ENCODE results near the gene SCIN.

Gene SCIN

DNA sequence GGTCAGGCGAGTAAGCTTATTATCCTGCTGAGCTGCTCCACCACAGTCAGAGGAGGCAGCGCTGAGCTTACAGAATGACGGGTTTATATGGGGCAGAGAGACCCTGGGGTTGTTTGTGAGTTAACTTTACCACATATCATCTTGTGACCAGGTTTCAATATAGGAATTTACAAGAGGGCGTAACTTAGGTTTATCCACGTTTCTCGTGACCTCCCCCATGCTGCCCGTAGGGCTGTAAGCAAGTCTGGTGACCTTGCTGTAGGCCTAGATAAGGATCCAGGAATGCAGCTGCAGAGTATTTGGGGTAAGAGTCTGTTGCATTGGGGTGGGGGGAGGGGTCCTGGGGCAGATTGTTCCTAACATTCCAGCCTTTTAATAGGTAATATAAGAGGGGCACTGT, 24.6 kb downstream of the SCIN start:
- Histone ChIP-seq H3K4me3 (ENCODE audit: low read length) (no peak overlapping the region), H3K27me3 (ENCODE audit: control insufficient read depth, insufficient read depth, low read length) (no peaks in the 10 kb centered on the region), H3K9ac (ENCODE audit: low read length) (no peak overlapping the region), H3K27ac (ENCODE audit: low read depth, low read length) (no peak overlapping the region), H3K36me3 (ENCODE audit: control insufficient read depth, insufficient read depth, low read length) (no peaks in the 10 kb centered on the region), H3K4me1 (ENCODE audit: control insufficient read depth, insufficient read depth, low read length) (no peaks in the 10 kb centered on the region)

GRCh38 chr7:12596225-12596790, 25.8 kb downstream of the SCIN start:
- Histone ChIP-seq H3K9ac (ENCODE audit: low read length) (no peak overlapping the region), H3K36me3 (ENCODE audit: control insufficient read depth, insufficient read depth, low read length) (no peaks in the 10 kb centered on the region), H3K27me3 (ENCODE audit: control insufficient read depth, insufficient read depth, low read length) (no peaks in the 10 kb centered on the region), H3K27ac (ENCODE audit: low read depth, low read length) (no peak overlapping the region), H3K4me1 (ENCODE audit: control insufficient read depth, insufficient read depth, low read length) (no peaks in the 10 kb centered on the region), H3K4me3 (ENCODE audit: low read length) (no peak overlapping the region)

- H3K4me3 ChIP-seq (ENCODE audit: low read length) = no peak overlapping the region
- no peaks in the 10 kb centered on the region for H3K36me3 ChIP-seq (ENCODE audit: control insufficient read depth, insufficient read depth, low read length)
- no peaks in the 10 kb centered on the region for H3K4me1 ChIP-seq (ENCODE audit: control insufficient read depth, insufficient read depth, low read length)
- no peak overlapping the region for H3K9ac ChIP-seq (ENCODE audit: low read length)
- H3K27me3 ChIP-seq (ENCODE audit: control insufficient read depth, insufficient read depth, low read length) = no peaks in the 10 kb centered on the region
- H3K27ac ChIP-seq (ENCODE audit: low read depth, low read length) = no peak overlapping the region
Observed at GRCh38 chr7:12601302-12601869, 30.9 kb downstream of the SCIN start.

GRCh38 chr7:12607134-12607533, 36.6 kb downstream of the SCIN start:
- H3K27me3 ChIP-seq (ENCODE audit: control insufficient read depth, insufficient read depth, low read length) = no peaks in the 10 kb centered on the region
- H3K27ac ChIP-seq (ENCODE audit: low read depth, low read length) = no peak overlapping the region
- H3K9ac ChIP-seq (ENCODE audit: low read length) = no peak overlapping the region
- H3K4me3 ChIP-seq (ENCODE audit: low read length) = no peak overlapping the region
- H3K36me3 ChIP-seq (ENCODE audit: control insufficient read depth, insufficient read depth, low read length) = no peaks in the 10 kb centered on the region
- no peaks in the 10 kb centered on the region for H3K4me1 ChIP-seq (ENCODE audit: control insufficient read depth, insufficient read depth, low read length)

- no peaks in the 10 kb centered on the region for H3K27me3 ChIP-seq (ENCODE audit: control insufficient read depth, insufficient read depth, low read length)
Observed at GRCh38 chr7:12609561-12609960, 39.0 kb downstream of the SCIN start.

DNA sequence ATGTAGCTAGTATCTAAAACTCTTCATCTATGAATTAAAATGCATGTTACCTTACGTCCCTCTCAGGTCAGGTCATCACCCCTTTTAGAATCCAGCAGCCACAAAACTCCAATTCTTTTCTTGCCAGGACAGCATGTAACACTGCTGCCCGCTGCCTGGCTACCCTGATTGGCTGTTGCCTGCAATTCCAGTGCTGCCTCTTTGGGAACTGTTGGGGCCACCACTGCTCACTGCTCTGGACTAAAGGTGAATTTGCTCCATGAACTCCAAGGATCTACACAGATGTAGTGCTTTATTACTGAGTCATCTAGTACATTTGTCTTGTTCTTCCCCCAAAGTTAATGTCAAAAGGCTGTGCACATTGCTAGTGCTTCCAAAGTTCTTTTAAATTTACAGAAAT, 40.4 kb downstream of the SCIN start:
- Histone ChIP-seq H3K4me1 (ENCODE audit: control insufficient read depth, insufficient read depth, low read length) (no peaks in the 10 kb centered on the region), H3K27me3 (ENCODE audit: control insufficient read depth, insufficient read depth, low read length) (no peaks in the 10 kb centered on the region), H3K27ac (ENCODE audit: low read depth, low read length) (no peak overlapping the region), H3K9ac (ENCODE audit: low read length) (no peak overlapping the region), H3K36me3 (ENCODE audit: control insufficient read depth, insufficient read depth, low read length) (no peaks in the 10 kb centered on the region), H3K4me3 (ENCODE audit: low read length) (no peak overlapping the region)

More at GRCh38 chr7:12609561-12609960, 39.0 kb downstream of the SCIN start:
- no peaks in the 10 kb centered on the region for H3K4me1 ChIP-seq (ENCODE audit: control insufficient read depth, insufficient read depth, low read length)
- no peak overlapping the region for H3K9ac ChIP-seq (ENCODE audit: low read length)
- no peak overlapping the region for H3K27ac ChIP-seq (ENCODE audit: low read depth, low read length)
- no peak overlapping the region for H3K4me3 ChIP-seq (ENCODE audit: low read length)
- no peaks in the 10 kb centered on the region for H3K36me3 ChIP-seq (ENCODE audit: control insufficient read depth, insufficient read depth, low read length)

DNA sequence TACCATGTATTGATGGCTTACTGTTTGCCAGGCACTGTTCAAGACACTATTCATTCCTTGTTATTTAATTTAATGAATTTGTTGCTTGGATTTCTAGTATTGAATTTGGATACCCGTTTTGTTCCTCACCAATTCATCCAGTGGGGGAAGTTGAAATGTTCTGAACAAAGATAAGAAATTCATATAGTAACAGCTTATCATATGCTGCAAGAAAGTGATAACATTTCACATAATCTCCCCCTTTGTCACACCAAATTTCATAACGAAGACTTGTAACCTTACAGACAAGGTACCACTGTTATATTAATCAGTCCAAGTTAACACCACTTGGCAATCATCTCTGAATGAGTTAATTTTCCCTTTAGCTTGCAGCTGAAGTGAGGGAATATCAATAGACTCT, 42.1 kb downstream of the SCIN start:
- no peaks in the 10 kb centered on the region for H3K4me1 ChIP-seq (ENCODE audit: control insufficient read depth, insufficient read depth, low read length)
- no peaks in the 10 kb centered on the region for H3K27me3 ChIP-seq (ENCODE audit: control insufficient read depth, insufficient read depth, low read length)
- no peak overlapping the region for H3K4me3 ChIP-seq (ENCODE audit: low read length)
- H3K36me3 ChIP-seq (ENCODE audit: control insufficient read depth, insufficient read depth, low read length) = no peaks in the 10 kb centered on the region
- H3K27ac ChIP-seq (ENCODE audit: low read depth, low read length) = no peak overlapping the region
- H3K9ac ChIP-seq (ENCODE audit: low read length) = no peak overlapping the region

DNA sequence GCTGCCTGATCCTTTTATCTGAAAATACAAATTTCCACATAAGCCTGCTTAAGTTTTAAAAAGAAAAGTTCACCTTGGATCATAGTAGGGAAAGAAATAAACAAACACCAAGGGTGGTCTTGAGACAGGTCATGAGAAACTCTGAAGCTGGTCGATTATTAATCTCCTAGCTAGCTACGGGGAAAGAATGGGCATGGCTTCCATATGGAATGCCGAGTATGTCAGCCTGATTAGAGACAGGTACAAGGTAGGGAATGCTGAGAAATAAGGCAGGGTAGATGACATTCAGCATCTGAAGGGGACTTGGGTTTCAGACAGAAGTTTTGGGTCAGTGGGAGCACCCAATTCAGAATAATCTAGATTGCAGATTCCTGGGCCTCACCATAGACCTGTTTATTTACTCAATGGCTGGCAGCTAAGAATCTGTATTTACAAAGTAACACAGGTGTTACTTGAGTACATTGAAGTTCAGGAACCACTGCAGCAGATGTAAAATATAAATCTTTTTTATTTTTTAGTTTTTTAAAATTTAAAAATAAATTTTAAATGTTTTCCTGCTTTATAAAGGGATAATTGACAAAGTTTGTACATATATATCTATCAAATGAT, 49.0 kb downstream of the SCIN start:
- H3K4me1 ChIP-seq (ENCODE audit: control insufficient read depth, insufficient read depth, low read length) = no peaks in the 10 kb centered on the region
- no peaks in the 10 kb centered on the region for H3K36me3 ChIP-seq (ENCODE audit: control insufficient read depth, insufficient read depth, low read length)
- H3K27ac ChIP-seq (ENCODE audit: low read depth, low read length) = no peak overlapping the region
- no peak overlapping the region for H3K9ac ChIP-seq (ENCODE audit: low read length)
- H3K27me3 ChIP-seq (ENCODE audit: control insufficient read depth, insufficient read depth, low read length) = no peaks in the 10 kb centered on the region
- no peak overlapping the region for H3K4me3 ChIP-seq (ENCODE audit: low read length)

DNA sequence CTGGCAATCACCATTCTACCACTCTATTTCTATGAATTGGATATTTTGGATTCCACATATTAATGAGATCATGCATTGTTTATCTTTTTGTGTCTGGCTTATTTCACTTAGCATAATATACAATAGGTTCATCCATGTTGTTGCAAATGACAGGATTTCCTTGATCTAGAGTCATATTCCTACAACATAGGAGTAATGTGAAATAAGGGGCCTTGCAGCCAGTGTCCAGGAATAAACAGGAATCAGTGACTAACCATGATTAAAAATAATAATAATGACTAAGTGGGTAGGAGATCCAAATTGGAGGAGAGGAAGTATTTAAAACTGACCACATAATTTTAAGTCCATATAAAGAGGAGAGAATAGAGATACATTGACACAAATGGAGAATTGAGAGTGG, 49.9 kb downstream of the SCIN start:
- H3K27me3 ChIP-seq (ENCODE audit: control insufficient read depth, insufficient read depth, low read length) = no peaks in the 10 kb centered on the region
- H3K4me3 ChIP-seq (ENCODE audit: low read length) = no peak overlapping the region
- H3K4me1 ChIP-seq (ENCODE audit: control insufficient read depth, insufficient read depth, low read length) = no peaks in the 10 kb centered on the region
- H3K36me3 ChIP-seq (ENCODE audit: control insufficient read depth, insufficient read depth, low read length) = no peaks in the 10 kb centered on the region
- no peak overlapping the region for H3K9ac ChIP-seq (ENCODE audit: low read length)
- no peak overlapping the region for H3K27ac ChIP-seq (ENCODE audit: low read depth, low read length)

- H3K4me3 ChIP-seq (ENCODE audit: low read length) = no peak overlapping the region
Observed at GRCh38 chr7:12623223-12623622, 52.7 kb downstream of the SCIN start.

DNA sequence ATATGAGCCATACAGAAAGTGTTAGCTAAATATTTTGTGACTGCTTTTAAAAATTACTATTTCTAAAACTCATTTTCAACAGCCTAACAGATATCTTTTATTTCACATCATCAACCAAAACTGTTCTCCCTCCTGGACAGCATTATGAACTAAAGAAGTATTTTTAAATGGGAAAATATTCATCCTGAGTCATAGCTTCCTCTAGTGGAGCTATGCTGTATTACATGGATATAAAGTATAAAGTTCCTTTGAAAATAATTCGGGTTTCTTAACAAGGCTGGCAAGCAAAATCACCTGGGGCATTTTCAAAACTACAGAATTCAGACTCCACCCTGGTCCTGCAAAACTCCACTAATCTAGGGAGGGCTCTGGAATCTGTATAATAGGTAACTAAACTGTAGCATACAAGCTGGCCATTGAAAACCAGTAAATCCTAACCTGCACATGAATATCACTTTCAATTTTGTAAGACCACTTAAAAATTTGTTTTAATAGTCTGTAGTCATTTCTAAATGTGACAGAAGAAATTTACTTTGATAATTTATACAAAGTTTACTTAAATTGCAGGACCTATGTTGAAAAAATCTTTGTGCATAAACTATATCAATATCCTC, 53.5 kb downstream of the SCIN start:
- Histone ChIP-seq H3K27me3 (ENCODE audit: control insufficient read depth, insufficient read depth, low read length) (no peaks in the 10 kb centered on the region), H3K27ac (ENCODE audit: low read depth, low read length) (no peak overlapping the region), H3K9ac (ENCODE audit: low read length) (no peak overlapping the region), H3K36me3 (ENCODE audit: control insufficient read depth, insufficient read depth, low read length) (no peaks in the 10 kb centered on the region), H3K4me1 (ENCODE audit: control insufficient read depth, insufficient read depth, low read length) (no peaks in the 10 kb centered on the region), H3K4me3 (ENCODE audit: low read length) (no peak overlapping the region)

More at GRCh38 chr7:12623223-12623622, 52.7 kb downstream of the SCIN start:
- no peaks in the 10 kb centered on the region for H3K36me3 ChIP-seq (ENCODE audit: control insufficient read depth, insufficient read depth, low read length)
- H3K27me3 ChIP-seq (ENCODE audit: control insufficient read depth, insufficient read depth, low read length) = no peaks in the 10 kb centered on the region
- H3K27ac ChIP-seq (ENCODE audit: low read depth, low read length) = no peak overlapping the region
- no peak overlapping the region for H3K9ac ChIP-seq (ENCODE audit: low read length)
- H3K4me1 ChIP-seq (ENCODE audit: control insufficient read depth, insufficient read depth, low read length) = no peaks in the 10 kb centered on the region

DNA sequence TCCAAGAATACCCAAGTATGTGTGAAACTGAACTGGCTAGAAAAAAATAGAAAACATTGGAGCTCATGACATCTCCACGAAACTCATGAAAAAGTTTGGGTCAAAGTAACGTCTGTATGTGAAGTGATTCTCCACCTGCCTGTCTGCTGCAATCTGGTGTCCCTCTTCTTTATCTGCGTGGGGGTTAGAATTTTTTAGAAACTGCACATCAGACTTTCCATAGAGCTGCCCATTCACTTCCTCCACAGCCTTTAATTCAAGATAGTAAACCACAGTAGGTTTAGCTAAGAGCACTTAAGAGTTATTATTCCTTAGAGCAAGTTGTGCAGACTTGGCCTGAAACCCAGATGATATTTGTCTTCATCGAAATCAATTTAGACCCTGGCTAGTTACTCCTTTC, 55.3 kb downstream of the SCIN start:
- H3K27me3 ChIP-seq (ENCODE audit: control insufficient read depth, insufficient read depth, low read length) = no peaks in the 10 kb centered on the region
- no peaks in the 10 kb centered on the region for H3K36me3 ChIP-seq (ENCODE audit: control insufficient read depth, insufficient read depth, low read length)
- H3K9ac ChIP-seq (ENCODE audit: low read length) = no peak overlapping the region
- H3K4me3 ChIP-seq (ENCODE audit: low read length) = no peak overlapping the region
- no peak overlapping the region for H3K27ac ChIP-seq (ENCODE audit: low read depth, low read length)
- H3K4me1 ChIP-seq (ENCODE audit: control insufficient read depth, insufficient read depth, low read length) = no peaks in the 10 kb centered on the region

All from rectal smooth muscle tissue (tissue), 1 donor.